ENCODE results near the gene RNF32. TPM values are rescaled to one million over a fixed set of nuclear protein-coding genes. Genes with fewer than 3 reads are reported as not detected.

The RNF32 gene
- total RNA-seq, 1 experiment from 2014 or later = 3.5 TPM

GRCh38 chr7:156661637-156662036, 21.1 kb downstream of the RNF32 start:
- POLR2A ChIA-PET = no interaction called here
- no peak for DNase-seq (ENCODE audit: low read depth, low spot score)
- ATAC-seq = no peak
- CTCF ChIA-PET = no interaction called here
- H3K4me3 ChIP-seq (ENCODE audit: low read depth in 2 of 2, low read length in 2 of 2) = no peak overlapping the region
- in situ Hi-C loops (cut with HindIII; ENCODE audit: low pct_unique_long_range_greater_than_20kb, low sequenced_read_pairs) (no loop called here), intact Hi-C loops (cut with micrococcal nuclease; ENCODE audit: unreplicated experiment) (no loop called here)
- BruUV-seq (replicated peaks) = no TSS peak
- TF ChIP-seq CTCF (IDR thresholded peaks at IDR 0.05) (no peak), REST (IDR thresholded peaks at IDR 0.05; ENCODE audit: insufficient read depth in 1 of 2, low read depth in 2 of 2, low read length in 1 of 2) (no peak), SIN3A (IDR thresholded peaks at IDR 0.05; ENCODE audit: borderline replicate concordance, insufficient read depth, low read depth, low read length) (no peak), POLR2AphosphoS5 (IDR thresholded peaks at IDR 0.05; ENCODE audit: low read depth, low read length) (no peak), TCF7L2 (IDR thresholded peaks at IDR 0.05; ENCODE audit: low read depth, low read length) (no peak)
- H3K9me3 ChIP-seq (ENCODE audit: control insufficient read depth, insufficient read depth, low read depth, low read length) = no peaks in the 10 kb centered on the region
- H3K27ac ChIP-seq (ENCODE audit: low read length) = no peak overlapping the region
- H3K27me3 ChIP-seq (ENCODE audit: control insufficient read depth, insufficient read depth, low read length) = no peaks in the 10 kb centered on the region
- no peaks in the 10 kb centered on the region for H3K4me1 ChIP-seq (ENCODE audit: control insufficient read depth, insufficient read depth, low read length)
- no peaks in the 10 kb centered on the region for H3K36me3 ChIP-seq (ENCODE audit: control insufficient read depth, insufficient read depth, low read length)

- POLR2A ChIA-PET = no interaction called here
- H3K4me3 ChIP-seq (ENCODE audit: low read depth in 2 of 2, low read length in 2 of 2) = no peak overlapping the region
- no peak for ATAC-seq
- CTCF ChIA-PET = no interaction called here
- BruUV-seq (replicated peaks) = no TSS peak
- H3K4me1 ChIP-seq (ENCODE audit: control insufficient read depth, insufficient read depth, low read length) = no peaks in the 10 kb centered on the region
- no peaks in the 10 kb centered on the region for H3K27me3 ChIP-seq (ENCODE audit: control insufficient read depth, insufficient read depth, low read length)
- no peak for DNase-seq (ENCODE audit: low read depth, low spot score)
- H3K9me3 ChIP-seq (ENCODE audit: control insufficient read depth, insufficient read depth, low read depth, low read length) = no peaks in the 10 kb centered on the region
- intact Hi-C loops (cut with micrococcal nuclease; ENCODE audit: unreplicated experiment) = no loop called here
- TF ChIP-seq REST (IDR thresholded peaks at IDR 0.05; ENCODE audit: insufficient read depth in 1 of 2, low read depth in 2 of 2, low read length in 1 of 2) (no peak), POLR2AphosphoS5 (IDR thresholded peaks at IDR 0.05; ENCODE audit: low read depth, low read length) (no peak), TCF7L2 (IDR thresholded peaks at IDR 0.05; ENCODE audit: low read depth, low read length) (no peak), SIN3A (IDR thresholded peaks at IDR 0.05; ENCODE audit: borderline replicate concordance, insufficient read depth, low read depth, low read length) (no peak), CTCF (IDR thresholded peaks at IDR 0.05) (no peak)
- in situ Hi-C loops (cut with HindIII; ENCODE audit: low pct_unique_long_range_greater_than_20kb, low sequenced_read_pairs) = no loop called here
- H3K27ac ChIP-seq (ENCODE audit: low read length) = no peak overlapping the region
- no peaks in the 10 kb centered on the region for H3K36me3 ChIP-seq (ENCODE audit: control insufficient read depth, insufficient read depth, low read length)
Measured at GRCh38 chr7:156662277-156662676, 21.7 kb downstream of the RNF32 start.
